HepG2 (cell line): ENCODE data around the gene GOSR1. TPM values are rescaled to one million over a fixed set of nuclear protein-coding genes. Genes with fewer than 3 reads are reported as not detected.

Experiments
- ATRX ChIP-seq: sonication (generic); formaldehyde crosslinking; IDR thresholded peaks from 2 replicates; pipeline ENCODE4 v1.4.0; 2020; ENCODE audit warnings: missing genetic modification reagents, borderline replicate concordance
- EP300 ChIP-seq, 3 experiments: sonication (generic) in 1 of 3; formaldehyde crosslinking in 1 of 3; IDR thresholded peaks; 2 replicates each; pipeline versions ENCODE4 v1.5.1 to v1.6.1; 2011 to 2020; ENCODE audit warnings: low read depth in 2 of 3, low read length in 2 of 3, borderline replicate concordance in 1 of 3, improper control_type of control experiment in 1 of 3, mild to moderate bottlenecking in 1 of 3, missing genetic modification reagents in 1 of 3, moderate library complexity in 1 of 3
- FOXK1 ChIP-seq: sonication (generic); formaldehyde crosslinking; IDR thresholded peaks from 2 replicates; pipeline ENCODE4 v1.4.0; 2020; ENCODE audit warnings: low read depth, missing genetic modification reagents, borderline replicate concordance
- GABPB1 ChIP-seq: IDR thresholded peaks from 2 replicates; pipeline ENCODE4 v1.6.1; 2016; ENCODE audit warnings: mild to moderate bottlenecking, missing genetic modification reagents, moderate library complexity, missing compliant biosample characterization
- GFI1 ChIP-seq: sonication (generic); formaldehyde crosslinking; IDR thresholded peaks from 2 replicates; pipeline ENCODE4 v1.5.0; 2020; ENCODE audit warnings: missing genetic modification reagents, mild to moderate bottlenecking, borderline replicate concordance
- HES4 ChIP-seq: sonication (generic); formaldehyde crosslinking; IDR thresholded peaks from 2 replicates; pipeline ENCODE4 v1.9.0; 2021; ENCODE audit warnings: mild to moderate bottlenecking, missing genetic modification reagents, borderline replicate concordance
- KAT2B ChIP-seq: fragments of 150-350 bp; IDR thresholded peaks from 2 replicates; pipeline ENCODE4 v1.6.1; 2014; ENCODE audit warnings: low read depth, low read length, borderline replicate concordance
- SALL2 ChIP-seq: sonication (generic); formaldehyde crosslinking; IDR thresholded peaks from 2 replicates; pipeline ENCODE4 v1.8.1; 2023; ENCODE audit warnings: mild to moderate bottlenecking, missing genetic modification reagents, inconsistent platforms
- SATB2 ChIP-seq: sonication (generic); formaldehyde crosslinking; IDR thresholded peaks from 2 replicates; pipeline ENCODE4 v1.5.0; 2020; ENCODE audit warnings: missing genetic modification reagents
- SMC3 ChIP-seq: IDR thresholded peaks from 2 replicates; pipeline ENCODE4 v1.6.1; 2011; ENCODE audit warnings: low read length, improper control_type of control experiment
- SRSF9 ChIP-seq: fragments of 200-400 bp; formaldehyde crosslinking; IDR thresholded peaks from 2 replicates; pipeline ENCODE4 v1.6.1; 2018; ENCODE audit warnings: borderline replicate concordance, mild to moderate bottlenecking, low read depth, low read length; ENCODE audit not compliant: insufficient read depth, poor library complexity, severe bottlenecking
- U2AF1 ChIP-seq: fragments of 200-400 bp; formaldehyde crosslinking; optimal IDR thresholded peaks from 2 replicates; pipeline ENCODE3; 2017; ENCODE audit warnings: mild to moderate bottlenecking, low read depth, low read length
- ZFAT ChIP-seq: sonication (generic); formaldehyde crosslinking; conservative IDR thresholded peaks from 2 replicates; pipeline ENCODE4 v1.8.1; 2023; ENCODE audit warnings: missing genetic modification reagents, inconsistent platforms
- ZFP37 ChIP-seq: sonication (generic); formaldehyde crosslinking; IDR thresholded peaks from 2 replicates; pipeline ENCODE4 v1.4.0; 2020; ENCODE audit warnings: missing genetic modification reagents, borderline replicate concordance
- ZKSCAN1 ChIP-seq: fragments of 150-350 bp; IDR thresholded peaks from 2 replicates; pipeline ENCODE4 v1.6.1; 2014; ENCODE audit warnings: low read length
- ZNF556 ChIP-seq: sonication (generic); formaldehyde crosslinking; IDR thresholded peaks from 2 replicates; pipeline ENCODE4 v1.4.0; 2020; ENCODE audit warnings: mild to moderate bottlenecking, missing genetic modification reagents, borderline replicate concordance
- ZNF737 ChIP-seq: sonication (generic); formaldehyde crosslinking; IDR thresholded peaks from 2 replicates; pipeline ENCODE4 v1.5.0; 2020; ENCODE audit warnings: missing genetic modification reagents, mild to moderate bottlenecking, borderline replicate concordance
- ZNF75D ChIP-seq: sonication (generic); formaldehyde crosslinking; IDR thresholded peaks from 2 replicates; pipeline ENCODE4 v1.8.1; 2023; ENCODE audit warnings: missing genetic modification reagents, mild to moderate bottlenecking, borderline replicate concordance
- ZSCAN9 ChIP-seq: IDR thresholded peaks from 2 replicates; pipeline ENCODE4 v1.6.1; 2016; ENCODE audit warnings: borderline replicate concordance
- polyA plus RNA-seq, 8 experiments: library from polyadenylated mRNA; depleted of rRNA in 3 of 8; stranded (reverse) in 7 of 8; unstranded in 1 of 8; fragments of >200 nt; fragmentation: Illumina TruSeq in 4 of 8; extraction: Trizol in 4 of 8; gene quantifications; 2 replicates each; pipeline versions ENCODE4 v1.2.1 to v1.2.3, GENCODE V29; 2011 to 2016; ENCODE audit warnings: low read depth in 4 of 8, missing spikeins in 1 of 8, mixed read lengths in 1 of 8; ENCODE audit not compliant: insufficient read depth in 1 of 8
- total RNA-seq, 5 experiments: library from RNA; depleted of rRNA; stranded (reverse); fragments of >200 nt; fragmentation: Illumina TruSeq; extraction: Trizol; gene quantifications; 2 replicates each; pipeline ENCODE4 v1.2.3, GENCODE V29; 2016; ENCODE audit warnings: low read depth in 1 of 5
- TF ChIP-seq, protein P1 (sequence below): sonication (generic); formaldehyde crosslinking; IDR thresholded peaks from 2 replicates; pipeline ENCODE4 v1.5.0; 2020; ENCODE audit warnings: mild to moderate bottlenecking, missing genetic modification reagents, borderline replicate concordance
- TF ChIP-seq, protein P2 (sequence below): sonication (generic); formaldehyde crosslinking; IDR thresholded peaks from 2 replicates; pipeline ENCODE4 v1.4.0; 2020; ENCODE audit warnings: missing genetic modification reagents, borderline replicate concordance
- TF ChIP-seq, protein P3 (sequence below): sonication (generic); formaldehyde crosslinking; IDR thresholded peaks from 2 replicates; pipeline ENCODE4 v1.9.0; 2022; ENCODE audit warnings: missing genetic modification reagents, mild to moderate bottlenecking, borderline replicate concordance

Gene GOSR1
- total and polyA plus RNA-seq, 2 of the 13 experiments (the other 11 are each of a cell fraction or from before 2014, with no cell fraction given) = 15.8 to 37.0 TPM

DNA sequence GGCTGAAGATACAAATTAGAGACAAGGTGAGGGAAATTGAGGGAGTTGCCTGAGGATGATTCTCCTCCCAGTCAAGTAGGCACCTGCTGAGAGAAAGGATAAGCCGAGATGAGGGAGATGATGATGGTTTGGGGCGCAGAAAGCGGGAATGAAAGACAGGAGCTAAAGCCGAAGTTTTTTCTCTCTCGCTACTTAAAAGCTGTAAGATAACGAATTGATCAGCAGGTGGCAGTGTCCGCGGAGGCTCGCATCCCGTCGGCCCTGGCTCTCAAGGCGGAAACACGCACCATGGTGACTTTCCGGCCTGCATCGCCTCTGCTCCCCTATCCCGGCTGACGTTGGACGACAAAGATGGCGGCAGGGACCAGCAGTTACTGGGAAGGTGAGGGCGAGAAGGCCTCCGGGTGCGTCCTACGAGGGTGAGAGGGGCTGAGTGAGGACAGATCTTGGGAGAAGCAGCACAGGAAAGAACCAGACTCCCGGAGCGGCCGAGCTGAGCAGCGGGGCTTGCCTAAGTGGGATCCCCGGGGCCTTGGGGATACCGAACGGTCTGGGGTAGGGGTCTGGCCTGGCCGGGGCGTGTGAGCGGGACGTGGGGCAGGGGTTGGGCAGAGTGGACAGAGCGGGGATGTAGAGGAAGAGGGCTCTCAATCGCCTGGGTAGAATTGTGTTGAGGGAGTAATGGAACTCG, at the start of gene GOSR1 (continued):
- TF ChIP-seq ZSCAN9 (CRISPR knock-in tag) = peak; percentile 88
- peak; percentile 96 for TF ChIP-seq ZNF556
- no peak for TF ChIP-seq ZFAT (CRISPR knock-in tag)
- TF ChIP-seq, protein P1, sequence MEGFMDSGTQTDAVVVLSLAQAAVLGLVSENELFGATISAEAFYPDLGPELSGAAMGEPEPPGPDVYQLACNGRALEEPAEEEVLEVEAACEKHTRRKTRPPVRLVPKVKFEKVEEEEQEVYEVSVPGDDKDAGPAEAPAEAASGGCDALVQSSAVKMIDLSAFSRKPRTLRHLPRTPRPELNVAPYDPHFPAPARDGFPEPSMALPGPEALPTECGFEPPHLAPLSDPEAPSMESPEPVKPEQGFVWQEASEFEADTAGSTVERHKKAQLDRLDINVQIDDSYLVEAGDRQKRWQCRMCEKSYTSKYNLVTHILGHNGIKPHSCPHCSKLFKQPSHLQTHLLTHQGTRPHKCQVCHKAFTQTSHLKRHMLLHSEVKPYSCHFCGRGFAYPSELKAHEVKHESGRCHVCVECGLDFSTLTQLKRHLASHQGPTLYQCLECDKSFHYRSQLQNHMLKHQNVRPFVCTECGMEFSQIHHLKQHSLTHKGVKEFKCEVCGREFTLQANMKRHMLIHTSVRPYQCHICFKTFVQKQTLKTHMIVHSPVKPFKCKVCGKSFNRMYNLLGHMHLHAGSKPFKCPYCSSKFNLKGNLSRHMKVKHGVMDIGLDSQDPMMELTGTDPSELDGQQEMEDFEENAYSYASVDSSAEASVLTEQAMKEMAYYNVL (CRISPR knock-in tag) = peak; percentile 70; the same call in 1 of the 2 replicates
- no peak for TF ChIP-seq KAT2B
- TF ChIP-seq FOXK1 (CRISPR knock-in tag) = peak; percentile 81; the same call in 1 of the 2 replicates
- no peak for TF ChIP-seq SRSF9
- TF ChIP-seq, protein P2, sequence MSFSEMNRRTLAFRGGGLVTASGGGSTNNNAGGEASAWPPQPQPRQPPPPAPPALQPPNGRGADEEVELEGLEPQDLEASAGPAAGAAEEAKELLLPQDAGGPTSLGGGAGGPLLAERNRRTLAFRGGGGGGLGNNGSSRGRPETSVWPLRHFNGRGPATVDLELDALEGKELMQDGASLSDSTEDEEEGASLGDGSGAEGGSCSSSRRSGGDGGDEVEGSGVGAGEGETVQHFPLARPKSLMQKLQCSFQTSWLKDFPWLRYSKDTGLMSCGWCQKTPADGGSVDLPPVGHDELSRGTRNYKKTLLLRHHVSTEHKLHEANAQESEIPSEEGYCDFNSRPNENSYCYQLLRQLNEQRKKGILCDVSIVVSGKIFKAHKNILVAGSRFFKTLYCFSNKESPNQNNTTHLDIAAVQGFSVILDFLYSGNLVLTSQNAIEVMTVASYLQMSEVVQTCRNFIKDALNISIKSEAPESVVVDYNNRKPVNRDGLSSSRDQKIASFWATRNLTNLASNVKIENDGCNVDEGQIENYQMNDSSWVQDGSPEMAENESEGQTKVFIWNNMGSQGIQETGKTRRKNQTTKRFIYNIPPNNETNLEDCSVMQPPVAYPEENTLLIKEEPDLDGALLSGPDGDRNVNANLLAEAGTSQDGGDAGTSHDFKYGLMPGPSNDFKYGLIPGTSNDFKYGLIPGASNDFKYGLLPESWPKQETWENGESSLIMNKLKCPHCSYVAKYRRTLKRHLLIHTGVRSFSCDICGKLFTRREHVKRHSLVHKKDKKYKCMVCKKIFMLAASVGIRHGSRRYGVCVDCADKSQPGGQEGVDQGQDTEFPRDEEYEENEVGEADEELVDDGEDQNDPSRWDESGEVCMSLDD = peak; percentile 74; the same call in 1 of the 2 replicates
- TF ChIP-seq EP300 (IDR thresholded peaks at IDR 0.05; ENCODE audit: low read depth in 2 of 2, low read length in 2 of 2) = no peak
- no peak for TF ChIP-seq EP300 (CRISPR knock-in tag; IDR thresholded peaks at IDR 0.05; ENCODE audit: borderline replicate concordance)
- TF ChIP-seq ZNF737 (CRISPR knock-in tag) = no peak
- 0 out of 2 replicates have a peak, but pooled peaks have one; percentile 53 for TF ChIP-seq ZFP37 (CRISPR knock-in tag)
- TF ChIP-seq SATB2 (CRISPR knock-in tag) = peak; percentile 85; the same call in 1 of the 2 replicates
- no peak for TF ChIP-seq SMC3
- peak; percentile 46 for TF ChIP-seq U2AF1
- TF ChIP-seq, protein P3, sequence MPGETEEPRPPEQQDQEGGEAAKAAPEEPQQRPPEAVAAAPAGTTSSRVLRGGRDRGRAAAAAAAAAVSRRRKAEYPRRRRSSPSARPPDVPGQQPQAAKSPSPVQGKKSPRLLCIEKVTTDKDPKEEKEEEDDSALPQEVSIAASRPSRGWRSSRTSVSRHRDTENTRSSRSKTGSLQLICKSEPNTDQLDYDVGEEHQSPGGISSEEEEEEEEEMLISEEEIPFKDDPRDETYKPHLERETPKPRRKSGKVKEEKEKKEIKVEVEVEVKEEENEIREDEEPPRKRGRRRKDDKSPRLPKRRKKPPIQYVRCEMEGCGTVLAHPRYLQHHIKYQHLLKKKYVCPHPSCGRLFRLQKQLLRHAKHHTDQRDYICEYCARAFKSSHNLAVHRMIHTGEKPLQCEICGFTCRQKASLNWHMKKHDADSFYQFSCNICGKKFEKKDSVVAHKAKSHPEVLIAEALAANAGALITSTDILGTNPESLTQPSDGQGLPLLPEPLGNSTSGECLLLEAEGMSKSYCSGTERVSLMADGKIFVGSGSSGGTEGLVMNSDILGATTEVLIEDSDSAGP (CRISPR knock-in tag) = peak; percentile 96
- no peak for TF ChIP-seq ZKSCAN1
- peak; percentile 81; the same call in 1 of the 2 replicates for TF ChIP-seq SALL2
- TF ChIP-seq GABPB1 (CRISPR knock-in tag) = peak; percentile 98
- 0 out of 2 replicates have a peak, but pooled peaks have one; percentile 55 for TF ChIP-seq ATRX
- 0 out of 2 replicates have a peak, but pooled peaks have one; percentile 51 for TF ChIP-seq ZNF75D (CRISPR knock-in tag)
- no peak; the same call in 1 of the 2 replicates for TF ChIP-seq HES4 (CRISPR knock-in tag)
- TF ChIP-seq GFI1 (CRISPR knock-in tag) = peak; percentile 46; the same call in 1 of the 2 replicates
